GM12864 (cell line): ENCODE data around the gene ZNF283.

ENCODE experiments used
- DNase-seq: peaks from one replicate; pipeline ENCODE4 v3.0.0-alpha.2; 2011; ENCODE audit warnings: low read depth
- H3K4me3 ChIP-seq: 2 replicates; pipeline ENCODE4 v1.5.1; 2011; ENCODE audit warnings: mild to moderate bottlenecking, low read depth, low read length, control low read depth
- TF ChIP-seq, protein P1 (sequence below): IDR thresholded peaks from 2 replicates; pipeline ENCODE4 v1.5.1; 2011; ENCODE audit warnings: low read depth, mild to moderate bottlenecking, moderate library complexity, low read length, control low read depth, inconsistent platforms; ENCODE audit errors: missing control alignments

Gene ZNF283

DNA sequence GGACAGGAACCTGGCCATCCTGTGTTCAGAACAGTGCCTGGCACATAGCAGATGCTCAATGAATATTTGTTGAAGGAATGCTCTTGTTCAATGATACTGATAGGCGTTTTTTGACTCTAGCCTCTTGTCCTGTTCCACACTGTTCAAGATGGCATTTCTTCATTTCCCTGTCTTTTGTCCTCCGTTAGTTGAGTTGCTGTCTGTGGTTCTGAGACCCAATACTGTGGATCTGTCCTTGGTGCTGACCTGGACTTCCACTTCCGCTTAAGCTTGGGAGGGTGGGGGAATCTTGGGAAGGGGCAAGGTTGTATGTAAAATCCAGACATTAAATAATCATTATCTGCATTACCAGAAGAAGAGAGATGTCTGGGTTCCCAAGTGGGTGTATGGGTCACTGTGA lies 38.1 kb upstream of the ZNF283 start:
- DNase-seq = no peak
- TF ChIP-seq, protein P1, sequence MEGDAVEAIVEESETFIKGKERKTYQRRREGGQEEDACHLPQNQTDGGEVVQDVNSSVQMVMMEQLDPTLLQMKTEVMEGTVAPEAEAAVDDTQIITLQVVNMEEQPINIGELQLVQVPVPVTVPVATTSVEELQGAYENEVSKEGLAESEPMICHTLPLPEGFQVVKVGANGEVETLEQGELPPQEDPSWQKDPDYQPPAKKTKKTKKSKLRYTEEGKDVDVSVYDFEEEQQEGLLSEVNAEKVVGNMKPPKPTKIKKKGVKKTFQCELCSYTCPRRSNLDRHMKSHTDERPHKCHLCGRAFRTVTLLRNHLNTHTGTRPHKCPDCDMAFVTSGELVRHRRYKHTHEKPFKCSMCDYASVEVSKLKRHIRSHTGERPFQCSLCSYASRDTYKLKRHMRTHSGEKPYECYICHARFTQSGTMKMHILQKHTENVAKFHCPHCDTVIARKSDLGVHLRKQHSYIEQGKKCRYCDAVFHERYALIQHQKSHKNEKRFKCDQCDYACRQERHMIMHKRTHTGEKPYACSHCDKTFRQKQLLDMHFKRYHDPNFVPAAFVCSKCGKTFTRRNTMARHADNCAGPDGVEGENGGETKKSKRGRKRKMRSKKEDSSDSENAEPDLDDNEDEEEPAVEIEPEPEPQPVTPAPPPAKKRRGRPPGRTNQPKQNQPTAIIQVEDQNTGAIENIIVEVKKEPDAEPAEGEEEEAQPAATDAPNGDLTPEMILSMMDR = no peak
- no peak overlapping the region for H3K4me3 ChIP-seq

GRCh38 chr19:43790587-43790986 lies 36.5 kb upstream of the ZNF283 start:
- TF ChIP-seq, protein P1 = no peak
- no peak overlapping the region for H3K4me3 ChIP-seq
- DNase-seq = no peak

- no peak for DNase-seq
- TF ChIP-seq, protein P1 = no peak
- H3K4me3 ChIP-seq = no peak overlapping the region
These were observed 30.0 kb upstream of the ZNF283 start for GRCh38 chr19:43797118-43797517.

DNA sequence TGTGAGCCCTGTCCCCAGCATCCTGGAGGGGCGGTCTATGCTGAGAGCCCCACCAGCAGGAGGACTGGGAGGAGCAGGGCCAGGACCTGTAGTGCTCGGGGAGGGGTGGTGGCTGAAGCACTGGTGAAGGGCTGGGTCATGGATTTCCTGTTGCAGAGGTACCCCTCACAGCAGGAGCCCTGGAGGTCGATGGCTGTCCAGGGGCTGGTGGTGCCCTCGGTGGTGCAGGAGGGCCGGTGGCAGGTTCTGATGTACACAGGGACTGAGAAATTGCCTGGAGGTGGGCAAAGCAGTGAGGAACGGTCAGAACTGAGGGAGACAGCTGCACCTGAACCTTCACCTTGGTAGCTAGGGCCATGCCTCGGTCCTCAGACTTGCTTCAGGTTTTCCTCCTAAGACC lies 29.6 kb upstream of the ZNF283 start:
- TF ChIP-seq, protein P1 = no peak
- H3K4me3 ChIP-seq = no peak overlapping the region
- DNase-seq = no peak

GRCh38 chr19:43798026-43798545 lies 29.0 kb upstream of the ZNF283 start:
- TF ChIP-seq, protein P1 = no peak
- no peak for DNase-seq
- H3K4me3 ChIP-seq = peak overlapping the region; percentile 48

DNA sequence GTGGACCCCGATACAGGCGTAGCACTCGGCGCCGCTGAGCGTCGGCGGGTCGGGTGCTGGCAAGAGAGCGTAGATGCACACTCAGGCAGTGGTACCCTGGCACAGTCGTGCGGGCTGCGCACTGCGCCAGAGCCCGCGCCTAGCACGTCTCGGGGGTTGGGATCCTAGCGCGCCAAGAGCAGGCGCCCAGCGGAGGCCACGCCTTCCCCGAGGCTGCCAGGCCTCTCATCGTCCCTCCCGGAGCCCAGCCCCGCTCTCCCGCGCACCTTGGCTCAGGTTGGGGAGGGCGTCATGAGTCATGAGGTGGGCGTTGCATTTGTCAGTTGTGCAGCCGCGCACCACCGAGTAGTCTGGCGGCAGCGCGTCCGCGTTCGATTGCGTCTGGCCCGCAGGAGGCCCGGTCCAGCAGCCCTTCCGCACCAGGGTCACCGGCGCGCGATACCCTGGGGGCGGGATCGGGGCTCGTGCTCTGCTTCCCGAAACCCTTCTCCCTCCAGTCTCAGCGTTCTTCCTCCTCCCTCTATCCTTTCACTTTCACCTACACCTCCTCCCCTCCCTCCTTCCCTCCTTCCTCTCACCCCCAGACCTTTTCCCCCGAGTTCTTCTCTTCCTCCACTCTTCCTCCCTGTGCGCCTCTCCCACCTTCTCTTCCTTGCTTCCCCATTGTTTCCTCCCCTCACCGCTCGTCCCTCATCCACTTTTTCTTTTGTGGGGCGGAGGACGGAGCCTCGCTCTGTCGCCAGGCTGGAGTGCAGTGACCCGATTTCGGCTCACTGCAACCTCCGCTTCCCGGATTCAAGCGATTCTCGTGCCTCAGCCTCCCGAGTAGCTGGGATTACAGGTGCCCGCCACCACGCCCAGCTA lies 28.3 kb upstream of the ZNF283 start:
- peak overlapping the region; percentile 48 for H3K4me3 ChIP-seq
- TF ChIP-seq, protein P1 = no peak
- DNase-seq = no peak

DNA sequence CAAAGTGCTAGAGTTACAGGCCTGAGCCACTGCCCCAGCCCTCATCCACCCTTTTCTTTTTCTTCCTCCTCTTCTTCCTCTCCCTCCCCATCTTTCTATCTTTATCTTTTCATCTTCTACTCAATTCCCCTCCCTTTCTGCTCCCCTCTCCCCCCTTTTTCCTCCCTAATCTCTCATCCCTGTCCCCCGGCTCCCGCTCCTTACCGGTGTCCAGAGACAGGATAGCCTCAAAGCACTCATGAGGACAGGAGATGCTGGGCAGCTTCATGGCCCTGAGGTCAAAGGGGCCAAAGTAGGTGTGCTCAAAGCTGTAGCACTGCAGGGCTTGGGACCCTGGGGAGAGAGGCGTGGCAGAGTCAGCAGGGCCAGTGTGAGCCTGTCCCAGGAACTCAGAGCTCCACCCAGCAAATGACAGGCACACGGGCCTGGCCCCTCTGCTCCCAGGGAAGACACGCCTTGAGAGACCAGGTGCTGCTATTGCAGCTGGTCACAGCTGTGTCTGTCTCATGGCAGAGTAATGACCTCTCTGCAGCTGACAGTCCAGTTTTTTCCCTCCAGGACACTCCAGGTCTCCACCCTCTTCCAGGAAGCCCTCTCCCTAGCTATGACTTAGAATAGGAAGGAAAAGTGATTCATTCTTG lies 27.5 kb upstream of the ZNF283 start:
- H3K4me3 ChIP-seq = no peak overlapping the region
- no peak for DNase-seq
- TF ChIP-seq, protein P1 = no peak
